ENCODE data around the gene SLC25A19.
A peak's percentile ranks its signal among the peaks of the same experiment; 100 is the strongest.

SLC25A19 gene

GRCh38 chr17:75289115-75289831 lies at the start of gene SLC25A19:
Gene SLC25A19 (minus strand): TSS chr17:75289433. CDS start chr17:75286764, 2,669 bp downstream.
- peak; percentile 99 for DNase-seq

DNA sequence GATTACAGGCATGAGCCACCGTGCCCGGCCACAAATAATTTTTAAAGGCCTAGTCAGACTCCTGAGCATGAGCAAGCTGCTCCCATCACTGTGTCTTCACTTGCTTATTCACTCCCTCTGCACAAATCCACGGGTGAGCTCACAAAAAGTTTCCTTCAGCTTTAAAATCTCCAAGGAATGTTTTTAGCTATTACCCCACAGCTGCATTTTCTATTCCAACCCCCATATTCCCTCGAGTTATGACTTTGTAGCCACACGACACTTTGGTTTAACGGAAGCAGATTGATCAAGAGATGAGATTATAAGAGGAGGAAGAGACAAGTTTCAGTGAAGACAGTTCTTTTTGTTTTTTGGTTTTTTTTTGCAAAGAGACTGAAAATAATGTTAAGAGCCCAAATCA lies 49.1 kb upstream of the SLC25A19 start:
- DNase-seq = peak; percentile 54

DNA sequence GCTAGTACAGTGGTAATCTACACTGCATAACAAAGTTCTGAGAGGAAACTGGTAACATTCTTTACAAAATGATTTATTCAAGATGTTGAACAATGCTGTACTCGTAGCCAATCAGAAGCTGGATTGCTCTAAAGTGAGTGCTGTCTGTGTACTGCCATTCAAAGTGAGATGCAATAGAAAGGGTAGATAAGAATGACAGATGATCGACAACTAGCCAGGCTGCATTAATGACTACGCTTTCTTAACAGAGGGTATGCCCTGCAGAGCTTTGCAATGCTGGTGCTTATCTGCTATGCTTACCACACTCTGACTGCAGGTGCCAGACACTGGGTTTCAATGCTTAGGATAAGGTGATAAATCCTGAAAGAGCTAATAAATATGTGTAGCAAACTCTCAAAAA lies 46.1 kb upstream of the SLC25A19 start:
- DNase-seq = peak; percentile 68

GRCh38 chr17:75334723-75335122 lies 45.5 kb upstream of the SLC25A19 start:
- DNase-seq = no peak

GRCh38 chr17:75331671-75332070 lies 42.4 kb upstream of the SLC25A19 start:
- no peak for DNase-seq

- no peak for DNase-seq
Measured at GRCh38 chr17:75327757-75328156, 38.5 kb upstream of the SLC25A19 start.

GRCh38 chr17:75326226-75326848 lies 37.1 kb upstream of the SLC25A19 start:
- peak; percentile 46 for DNase-seq

DNA sequence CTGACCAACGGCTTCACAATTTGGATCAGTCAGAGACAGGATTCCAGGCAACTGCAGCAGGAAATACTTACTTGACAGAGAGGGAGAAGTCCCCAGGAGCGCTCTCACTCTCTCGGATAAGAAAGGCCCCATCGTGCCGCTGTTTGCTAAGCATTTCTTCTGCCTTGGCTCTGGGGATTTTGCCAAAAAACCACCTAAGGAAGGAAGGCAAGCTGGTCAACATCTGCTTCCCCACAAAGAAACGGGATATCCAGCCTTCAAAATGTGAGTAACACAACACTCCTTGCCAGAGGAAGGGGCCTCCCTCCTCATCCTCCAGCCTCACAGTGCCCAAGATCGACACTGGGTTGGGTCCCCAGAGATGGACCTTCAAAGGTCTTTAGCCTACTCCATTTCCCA lies 36.6 kb upstream of the SLC25A19 start:
- DNase-seq = peak; percentile 54

GRCh38 chr17:75325348-75325747 lies 36.1 kb upstream of the SLC25A19 start:
- no peak for DNase-seq

DNA sequence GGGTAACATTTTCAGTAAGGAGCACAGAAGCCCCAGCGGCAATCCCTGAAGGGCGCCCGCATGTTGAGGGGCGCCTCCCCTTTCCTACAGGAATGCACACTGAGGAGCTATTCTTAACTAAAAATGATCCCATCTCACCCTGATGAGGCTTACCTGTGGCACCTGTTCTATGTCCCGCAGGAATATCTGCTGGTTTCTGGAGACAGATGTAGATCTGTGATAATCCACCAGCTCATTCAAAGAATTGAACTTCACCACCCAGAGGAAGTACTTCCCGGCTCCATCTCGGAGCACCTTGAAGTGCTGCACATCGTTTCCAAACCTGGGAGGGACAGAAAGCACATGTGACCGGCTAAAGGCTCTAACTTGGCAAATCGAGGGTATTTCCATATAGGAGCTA lies 32.3 kb upstream of the SLC25A19 start:
- no peak for DNase-seq

DNA sequence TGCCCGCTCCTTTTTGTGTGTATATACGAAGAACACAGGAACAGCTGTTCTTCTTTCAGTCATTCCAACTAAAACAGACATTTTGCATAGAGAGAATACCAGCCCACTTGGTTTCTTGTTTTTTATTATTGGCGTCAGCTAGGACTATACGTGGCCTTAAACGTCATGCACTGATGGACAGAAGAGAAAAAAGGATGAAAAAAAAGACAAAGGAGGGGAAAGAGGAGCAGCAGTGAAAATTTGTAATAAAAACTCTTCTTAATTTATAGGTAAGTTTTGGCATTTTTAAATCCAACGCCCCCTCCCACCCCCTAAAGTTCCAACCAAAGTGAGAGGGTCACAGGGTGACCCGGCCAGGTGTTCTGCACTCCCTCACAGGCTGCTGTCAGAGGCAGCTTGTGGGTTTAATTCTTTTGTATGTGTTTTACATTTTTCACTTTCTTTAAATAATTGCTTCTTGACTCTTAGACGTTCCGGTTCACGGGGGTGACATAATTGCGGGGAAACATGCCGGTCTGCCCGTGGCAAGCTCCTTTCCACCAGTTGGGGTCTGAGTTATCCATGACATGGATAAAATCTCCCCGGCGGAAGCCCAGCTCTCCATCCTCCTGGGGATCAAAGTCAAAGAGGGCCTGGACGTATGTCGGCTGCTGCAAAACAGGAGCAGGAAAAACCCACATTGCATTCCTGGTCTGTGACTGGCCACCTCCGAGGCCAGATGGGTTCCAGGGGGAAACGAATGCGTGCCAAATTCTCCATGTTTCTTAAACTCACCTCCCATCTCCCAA lies 30.9 kb upstream of the SLC25A19 start:
- no peak for DNase-seq

DNA sequence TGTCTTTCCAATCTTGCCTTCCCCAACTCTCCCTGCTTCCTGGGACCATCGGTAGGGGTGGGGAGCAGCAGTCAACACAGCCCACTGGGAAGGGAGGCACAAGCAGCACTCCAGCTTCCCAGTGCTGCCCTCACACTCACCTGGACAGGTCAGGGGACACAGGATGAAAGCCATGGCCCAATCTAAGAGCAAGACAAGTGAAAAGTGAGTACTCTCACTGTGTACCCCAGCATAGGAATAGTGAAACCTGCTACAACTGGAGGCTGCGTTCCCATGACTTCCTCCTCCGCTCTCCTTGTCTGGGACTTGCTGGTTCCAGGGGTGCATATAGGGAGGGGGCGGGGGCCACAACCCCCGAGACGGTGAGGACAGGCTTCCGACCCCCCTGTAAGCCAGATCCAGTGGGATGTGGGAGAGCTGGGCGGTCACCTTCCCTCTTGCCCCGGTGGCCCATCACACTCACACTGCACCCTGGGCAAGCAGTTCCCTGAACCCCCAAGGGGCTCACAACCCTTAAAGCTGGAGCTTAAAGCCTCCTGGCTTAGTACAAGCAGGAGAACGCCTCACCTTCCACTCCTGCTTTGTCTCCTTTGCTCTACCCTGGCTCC lies 29.5 kb upstream of the SLC25A19 start:
- no peak for DNase-seq

- DNase-seq = no peak
Measured at GRCh38 chr17:75318211-75318610, 29.0 kb upstream of the SLC25A19 start.

- DNase-seq = no peak
Measured at GRCh38 chr17:75317671-75318070, 28.4 kb upstream of the SLC25A19 start.

GRCh38 chr17:75316253-75316652 lies 27.0 kb upstream of the SLC25A19 start:
- no peak for DNase-seq

- no peak for DNase-seq
Measured at GRCh38 chr17:75315541-75316243, 26.5 kb upstream of the SLC25A19 start.

GRCh38 chr17:75313941-75314551 lies 24.8 kb upstream of the SLC25A19 start:
- no peak for DNase-seq

GRCh38 chr17:75308732-75309629 lies 19.7 kb upstream of the SLC25A19 start:
- DNase-seq = no peak

DNA sequence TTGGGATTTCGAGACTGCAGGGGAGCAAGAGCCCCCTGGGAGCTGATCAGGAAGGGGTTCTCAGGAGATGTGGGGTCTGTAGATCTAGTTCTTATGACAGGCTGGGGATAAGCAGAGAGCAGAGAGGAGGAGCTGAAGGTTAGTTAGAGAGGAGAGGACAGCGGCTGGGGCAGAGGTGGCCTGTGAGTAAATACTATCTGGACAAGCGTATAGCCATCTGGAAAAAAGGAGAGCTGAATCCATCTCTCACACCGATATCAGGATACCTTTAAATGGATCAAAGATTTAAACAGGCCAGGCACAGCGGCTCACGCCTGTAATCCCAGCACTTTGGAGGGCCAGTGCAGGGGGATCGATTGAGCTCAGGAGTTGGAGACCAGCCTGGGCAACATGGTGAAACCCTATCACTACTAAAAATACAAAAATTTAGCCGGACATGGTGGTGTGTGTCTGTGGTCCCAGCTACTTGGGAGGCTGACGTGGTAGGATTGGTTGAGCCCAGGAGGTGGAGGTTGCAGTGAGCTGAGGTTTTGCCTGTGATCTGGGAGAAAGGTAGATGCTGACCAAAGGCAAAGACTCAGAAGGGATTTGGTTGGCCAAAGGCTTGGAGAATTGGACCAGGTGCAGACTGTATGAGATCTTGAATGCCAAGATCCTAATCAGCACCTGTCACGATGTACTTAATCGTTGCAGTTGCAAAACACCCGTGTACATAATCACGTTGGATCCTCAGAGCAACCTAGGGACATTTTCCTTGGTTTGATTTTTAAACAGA lies 18.9 kb upstream of the SLC25A19 start:
- no peak for DNase-seq

DNA sequence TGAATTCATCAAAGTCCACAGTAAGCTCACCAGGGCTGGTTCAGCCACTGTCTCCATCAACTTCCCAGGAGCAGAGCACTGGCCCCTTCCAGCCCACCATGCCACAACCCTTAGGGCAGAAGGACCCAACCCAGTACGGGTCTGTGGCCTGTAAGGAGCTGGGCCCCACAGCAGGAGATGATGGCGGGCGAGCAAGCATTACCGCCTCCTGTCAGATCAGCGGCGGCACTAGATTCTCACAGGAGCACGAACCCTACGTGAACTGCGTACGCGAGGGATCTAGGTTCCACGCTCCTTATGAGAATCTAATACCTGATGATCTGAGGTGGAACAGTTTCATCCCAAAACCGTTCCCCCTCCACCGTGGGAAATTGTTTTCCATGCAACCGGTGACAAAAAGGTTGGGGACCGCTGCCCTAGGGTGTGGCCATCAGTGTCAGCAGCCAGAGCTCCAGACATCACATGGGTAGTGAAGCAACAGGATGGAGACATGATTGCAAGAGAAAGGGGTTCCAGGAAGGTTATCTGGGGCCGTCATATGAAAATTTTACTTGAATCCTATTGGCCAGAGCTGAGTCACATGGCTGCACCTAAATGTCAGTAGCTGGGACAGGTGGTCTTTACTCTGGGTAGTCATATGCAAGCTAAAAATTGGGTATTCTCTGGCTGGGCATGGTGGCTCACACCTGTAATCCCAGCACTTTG lies 12.4 kb upstream of the SLC25A19 start:
- DNase-seq = peak; percentile 26
